Activated naive CD4-positive, alpha-beta T cell treated with anti-CD3 and anti-CD28 coated beads for 36 hours (primary cell): ENCODE data around the gene FBXL19. TPM values are rescaled to one million over a fixed set of nuclear protein-coding genes. Genes with fewer than 3 reads are reported as not detected.

Experiments used
- CTCF ChIA-PET: fragments of 350-600 bp; sonication (Branson Sonifier 250); formaldehyde crosslinking; loops from one replicate; lab custom pipeline; 2021; ENCODE audit warnings: antibody characterized with exemption; lab: Charles Lee
- DNase-seq: peaks from one replicate; pipeline ENCODE4 v3.0.0-alpha.2; 2020
- H3K27ac Mint-ChIP-seq: one replicate; pipeline ENCODE4 v1.8.0; 2021; ENCODE audit warnings: mild to moderate bottlenecking, mixed read lengths
- H3K27me3 Mint-ChIP-seq: one replicate; pipeline ENCODE4 v1.8.0; 2021; ENCODE audit warnings: low read depth, mixed read lengths
- H3K36me3 Mint-ChIP-seq: one replicate; pipeline ENCODE4 v1.8.0; 2021; ENCODE audit warnings: low read depth, mixed read lengths
- H3K4me1 Mint-ChIP-seq: one replicate; pipeline ENCODE4 v1.8.0; 2021; ENCODE audit warnings: low read depth, mixed read lengths
- H3K4me3 Mint-ChIP-seq: one replicate; pipeline ENCODE4 v1.8.0; 2021; ENCODE audit warnings: mild to moderate bottlenecking, moderate library complexity, mixed read lengths
- H3K9me3 Mint-ChIP-seq: one replicate; pipeline ENCODE4 v1.8.0; 2021; ENCODE audit warnings: mixed read lengths
- intact Hi-C: fragments of 100-400 bp; cut with micrococcal nuclease; formaldehyde crosslinking; loops from one replicate; pipeline ENCODE4 v1.15.1; 2023
- total RNA-seq, 2 experiments: library from RNA; stranded (reverse); gene quantifications; one replicate each; pipeline ENCODE4 v1.2.3, GENCODE V29; 2021

Gene FBXL19
- total RNA-seq, 2 experiments from 2014 or later: 13.6 to 15.2 TPM

- CTCF ChIA-PET: interaction anchor here (0.9 to 1.1 kb wide), 2 partner anchors 29 to 75 kb away, joined by 3 read pairs; no protein-coding TSS in a partner anchor
- no peak for DNase-seq
- Mint-ChIP-seq H3K4me3 (no peak overlapping the region), H3K4me1 (peaks cover 1% of the 10 kb centered on the region), H3K9me3 (no peaks in the 10 kb centered on the region), H3K27me3 (no peaks in the 10 kb centered on the region), H3K27ac (no peak overlapping the region), H3K36me3 (no peaks in the 10 kb centered on the region)
- intact Hi-C loops: no loop called here
These were observed 10.5 kb upstream of the FBXL19 start for GRCh38 chr16:30912794-30913412.

GRCh38 chr16:30914830-30915229, 8.5 kb upstream of the FBXL19 start:
- CTCF ChIA-PET: interaction anchor here (0.5 to 1.4 kb wide), 4 partner anchors 10 to 71 kb away, joined by 3 to 5 read pairs (median 4); no protein-coding TSS in a partner anchor
- Mint-ChIP-seq H3K27me3 (no peaks in the 10 kb centered on the region), H3K36me3 (no peaks in the 10 kb centered on the region)

GRCh38 chr16:30918614-30919013, 4.8 kb upstream of the FBXL19 start:
- no peak for DNase-seq
- CTCF ChIA-PET: interaction anchor here (1.0 to 1.7 kb wide), 3 partner anchors 17 to 74 kb away, joined by 4 to 8 read pairs (median 5); no protein-coding TSS in a partner anchor
- no peak overlapping the region for H3K27ac Mint-ChIP-seq
- H3K36me3 Mint-ChIP-seq: no peaks in the 10 kb centered on the region
- no peaks in the 10 kb centered on the region for H3K4me1 Mint-ChIP-seq
- H3K27me3 Mint-ChIP-seq: no peaks in the 10 kb centered on the region
- no peaks in the 10 kb centered on the region for H3K9me3 Mint-ChIP-seq
- intact Hi-C loops: no loop called here
- H3K4me3 Mint-ChIP-seq: no peak overlapping the region

More at GRCh38 chr16:30914830-30915229, 8.5 kb upstream of the FBXL19 start:
- intact Hi-C loops: no loop called here
- no peak for DNase-seq
- Mint-ChIP-seq H3K27ac (no peak overlapping the region), H3K4me1 (no peaks in the 10 kb centered on the region), H3K4me3 (no peak overlapping the region), H3K9me3 (no peaks in the 10 kb centered on the region)

GRCh38 chr16:30920891-30921290, 2.5 kb upstream of the FBXL19 start:
- CTCF ChIA-PET: interaction anchor here (0.6 to 2.7 kb wide), 5 partner anchors 9 to 136 kb away, joined by 3 to 38 read pairs (median 5); no protein-coding TSS in a partner anchor
- Mint-ChIP-seq H3K9me3 (no peaks in the 10 kb centered on the region), H3K27me3 (no peaks in the 10 kb centered on the region), H3K4me3 (peak overlapping the region; percentile 18), H3K27ac (no peak overlapping the region), H3K36me3 (no peaks in the 10 kb centered on the region), H3K4me1 (peaks cover 7% of the 10 kb centered on the region)
- intact Hi-C loops: loop anchor here (1.0 to 10.0 kb wide), 3 partner anchors 77 to 546 kb away; partner anchors contain the start of genes MYL11, TBC1D10B and ZNF764
- DNase-seq: no peak

GRCh38 chr16:30921459-30921747, 2.0 kb upstream of the FBXL19 start:
- Mint-ChIP-seq H3K9me3 (no peaks in the 10 kb centered on the region), H3K27me3 (no peaks in the 10 kb centered on the region), H3K4me1 (peaks cover 10% of the 10 kb centered on the region), H3K36me3 (no peaks in the 10 kb centered on the region), H3K4me3 (peak overlapping the region; percentile 99), H3K27ac (peak overlapping the region; percentile 100)
- no peak for DNase-seq
- intact Hi-C loops: loop anchor here (1.0 to 10.0 kb wide), 3 partner anchors 77 to 547 kb away; partner anchors contain the start of genes MYL11, TBC1D10B and ZNF764
- CTCF ChIA-PET: interaction anchor here (0.9 to 2.7 kb wide), 4 partner anchors 21 to 136 kb away, joined by 3 to 38 read pairs (median 5); no protein-coding TSS in a partner anchor

- H3K36me3 Mint-ChIP-seq: no peaks in the 10 kb centered on the region
- H3K27ac Mint-ChIP-seq: peak overlapping the region; percentile 100
- H3K4me3 Mint-ChIP-seq: peak overlapping the region; percentile 99
- no peaks in the 10 kb centered on the region for H3K9me3 Mint-ChIP-seq
- peak; percentile 92 for DNase-seq
- H3K27me3 Mint-ChIP-seq: no peaks in the 10 kb centered on the region
- intact Hi-C loops: loop anchor here (1.0 to 10.0 kb wide), 19 partner anchors 21 to 547 kb away; partner anchors contain the start of genes ARMC5, BCL7C, CFAP119 and FBRS
- peaks cover 11% of the 10 kb centered on the region for H3K4me1 Mint-ChIP-seq
- CTCF ChIA-PET: interaction anchor here (0.6 to 2.7 kb wide), 6 partner anchors 21 to 131 kb away, joined by 3 to 38 read pairs (median 5); no protein-coding TSS in a partner anchor
These were observed 1.5 kb upstream of the FBXL19 start for GRCh38 chr16:30921748-30922419.

GRCh38 chr16:30922420-30922959, 882 bp upstream of the FBXL19 start:
- no peaks in the 10 kb centered on the region for H3K9me3 Mint-ChIP-seq
- DNase-seq: peak; percentile 100
- CTCF ChIA-PET: interaction anchor here (0.6 to 0.8 kb wide), 3 partner anchors 76 to 132 kb away, joined by 3 to 5 read pairs (median 3); no protein-coding TSS in a partner anchor
- peak overlapping the region; percentile 100 for H3K27ac Mint-ChIP-seq
- intact Hi-C loops: loop anchor here (1.0 to 10.0 kb wide), 18 partner anchors 21 to 548 kb away; partner anchors contain the start of genes ARMC5, BCL7C, CFAP119 and FBRS
- H3K4me3 Mint-ChIP-seq: peak overlapping the region; percentile 99
- H3K4me1 Mint-ChIP-seq: peaks cover 14% of the 10 kb centered on the region
- H3K27me3 Mint-ChIP-seq: no peaks in the 10 kb centered on the region
- no peaks in the 10 kb centered on the region for H3K36me3 Mint-ChIP-seq

- H3K4me3 Mint-ChIP-seq: peak overlapping the region; percentile 99
- peaks cover under 1% of the 10 kb centered on the region for H3K36me3 Mint-ChIP-seq
- peak; percentile 99 for DNase-seq
- H3K27ac Mint-ChIP-seq: peak overlapping the region; percentile 100
- no peaks in the 10 kb centered on the region for H3K27me3 Mint-ChIP-seq
- intact Hi-C loops: loop anchor here (1.0 to 10.0 kb wide), 18 partner anchors 22 to 548 kb away; partner anchors contain the start of genes ARMC5, BCL7C, CFAP119 and FBRS
- H3K4me1 Mint-ChIP-seq: peaks cover 14% of the 10 kb centered on the region
- CTCF ChIA-PET: no interaction called here
- H3K9me3 Mint-ChIP-seq: no peaks in the 10 kb centered on the region
These were observed 324 bp upstream of the FBXL19 start for GRCh38 chr16:30922960-30923535.

- Mint-ChIP-seq H3K4me3 (peak overlapping the region; percentile 70), H3K36me3 (peaks cover 1% of the 10 kb centered on the region), H3K27me3 (no peaks in the 10 kb centered on the region), H3K9me3 (no peaks in the 10 kb centered on the region), H3K27ac (no peak overlapping the region), H3K4me1 (peaks cover 14% of the 10 kb centered on the region)
- intact Hi-C loops: loop anchor here (10.0 kb wide), 2 partner anchors 369 to 549 kb away; partner anchors contain the start of genes MYL11, TBC1D10B and ZNF764
- DNase-seq: peak; percentile 20
- CTCF ChIA-PET: interaction anchor here (2.0 kb wide), 1 partner anchor 18 kb away, joined by 9 read pairs; no protein-coding TSS in a partner anchor
These were observed 922 bp downstream of the FBXL19 start for GRCh38 chr16:30924076-30924912.

GRCh38 chr16:30924913-30925631, 1.7 kb downstream of the FBXL19 start:
- no peaks in the 10 kb centered on the region for H3K9me3 Mint-ChIP-seq
- peaks cover 1% of the 10 kb centered on the region for H3K36me3 Mint-ChIP-seq
- H3K4me3 Mint-ChIP-seq: peak overlapping the region; percentile 70
- DNase-seq: no peak
- intact Hi-C loops: loop anchor here (10.0 kb wide), 2 partner anchors 370 to 550 kb away; partner anchors contain the start of genes MYL11, TBC1D10B and ZNF764
- H3K27ac Mint-ChIP-seq: no peak overlapping the region
- H3K4me1 Mint-ChIP-seq: peaks cover 14% of the 10 kb centered on the region
- CTCF ChIA-PET: interaction anchor here (1.1 to 2.0 kb wide), 2 partner anchors 17 to 111 kb away, joined by 4 to 9 read pairs; no protein-coding TSS in a partner anchor
- H3K27me3 Mint-ChIP-seq: no peaks in the 10 kb centered on the region
